CD14-positive monocyte (primary cell): ENCODE data around the gene SSTR4. TPM values are rescaled to one million over a fixed set of nuclear protein-coding genes. Genes with fewer than 3 reads are reported as not detected.

Experiments
- DNase-seq, 3 donors: peaks; one replicate each; pipeline ENCODE4 v3.0.0-alpha.2; 2011 to 2022
- H2AFZ ChIP-seq: 2 replicates; pipeline ENCODE4 v1.6.0; 2012; ENCODE audit warnings: mild to moderate bottlenecking, low read depth, low read length, inconsistent platforms; ENCODE audit not compliant: insufficient read depth, poor library complexity, severe bottlenecking
- H3K27ac ChIP-seq, 2 donors: 1 replicate in 1 of 2; 2 replicates in 1 of 2; pipeline ENCODE4 v1.5.1; 2012 to 2013; ENCODE audit warnings: low read length in 2 of 2, control low read depth in 1 of 2, inconsistent platforms in 1 of 2, low read depth in 1 of 2, mild to moderate bottlenecking in 1 of 2
- H3K27me3 ChIP-seq, 2 donors: one replicate each; pipeline versions ENCODE4 v1.6.0 to v1.6.1; 2011 to 2013; ENCODE audit warnings: low read length in 2 of 2; ENCODE audit not compliant: control insufficient read depth in 2 of 2, insufficient read depth in 2 of 2
- H3K36me3 ChIP-seq, 2 donors: replicated peaks in 1 of 2; 1 replicate in 1 of 2; 2 replicates in 1 of 2; pipeline versions ENCODE4 v1.5.1 to v1.6.1; 2012 to 2013; ENCODE audit warnings: low read length in 2 of 2, control low read depth in 1 of 2, inconsistent platforms in 1 of 2, mild to moderate bottlenecking in 1 of 2; ENCODE audit not compliant: insufficient read depth in 2 of 2, control insufficient read depth in 1 of 2
- H3K4me1 ChIP-seq, 2 donors: 1 replicate in 1 of 2; 2 replicates in 1 of 2; pipeline versions ENCODE4 v1.5.1 to v1.6.1; 2012 to 2013; ENCODE audit warnings: low read length in 2 of 2, control low read depth in 1 of 2, inconsistent platforms in 1 of 2, mild to moderate bottlenecking in 1 of 2, moderate library complexity in 1 of 2; ENCODE audit not compliant: insufficient read depth in 2 of 2, control insufficient read depth in 1 of 2
- H3K4me2 ChIP-seq: replicated peaks from 2 replicates; pipeline ENCODE3; 2012; ENCODE audit warnings: low read length, moderate library complexity, mild to moderate bottlenecking; ENCODE audit not compliant: poor library complexity, severe bottlenecking; ENCODE audit errors: extremely low read depth
- H3K4me3 ChIP-seq, 3 experiments: fragments of 200-600 bp in 1 of 3; sonication (generic) in 1 of 3; replicated peaks in 1 of 3; 1 replicate in 2 of 3; 2 replicates in 1 of 3; pipeline ENCODE4 v1.5.1; 2011 to 2013; ENCODE audit warnings: low read length in 3 of 3, mild to moderate bottlenecking in 3 of 3, control low read depth in 2 of 3, low read depth in 2 of 3, inconsistent platforms in 1 of 3, moderate library complexity in 1 of 3
- H3K79me2 ChIP-seq: 2 replicates; pipeline ENCODE4 v1.6.0; 2012; ENCODE audit warnings: mild to moderate bottlenecking, control low read depth, inconsistent platforms, low read length, moderate library complexity; ENCODE audit not compliant: insufficient read depth
- H3K9ac ChIP-seq: 2 replicates; pipeline ENCODE4 v1.6.0; 2017; ENCODE audit warnings: low read length, mild to moderate bottlenecking; ENCODE audit not compliant: insufficient read depth, poor library complexity, severe bottlenecking
- H3K9me3 ChIP-seq, 2 donors: replicated peaks in 1 of 2; 1 replicate in 1 of 2; 2 replicates in 1 of 2; pipeline versions ENCODE4 v1.5.1 to v1.6.1; 2012 to 2013; ENCODE audit warnings: low read length in 2 of 2, control low read depth in 1 of 2; ENCODE audit not compliant: control insufficient read depth in 1 of 2, insufficient read depth in 1 of 2
- H4K20me1 ChIP-seq: 2 replicates; pipeline ENCODE4 v1.6.0; 2012; ENCODE audit warnings: mild to moderate bottlenecking, low read length, control low read depth, moderate library complexity; ENCODE audit not compliant: insufficient read depth
- H3K27ac Mint-ChIP-seq, 7 donors: one replicate each; pipeline ENCODE4 v1.8.0; 2020; ENCODE audit warnings: mild to moderate bottlenecking in 7 of 7, mixed read lengths in 7 of 7, moderate library complexity in 6 of 7, inconsistent platforms in 2 of 7
- H3K27me3 Mint-ChIP-seq, 3 donors: one replicate each; pipeline ENCODE4 v1.8.0; 2021 to 2022; ENCODE audit warnings: low read depth in 3 of 3, mild to moderate bottlenecking in 3 of 3, mixed read lengths in 3 of 3, moderate library complexity in 3 of 3, inconsistent platforms in 1 of 3
- H3K36me3 Mint-ChIP-seq, 2 donors: one replicate each; pipeline ENCODE4 v1.8.0; 2020; ENCODE audit warnings: mixed read lengths in 2 of 2, inconsistent platforms in 1 of 2, mild to moderate bottlenecking in 1 of 2
- H3K4me1 Mint-ChIP-seq: one replicate; pipeline ENCODE4 v1.8.0; 2020; ENCODE audit warnings: mild to moderate bottlenecking, mixed read lengths
- H3K4me3 Mint-ChIP-seq, 2 donors: one replicate each; pipeline ENCODE4 v1.8.0; 2020; ENCODE audit warnings: mild to moderate bottlenecking in 2 of 2, mixed read lengths in 2 of 2, moderate library complexity in 1 of 2
- H3K9me3 Mint-ChIP-seq, 7 donors: one replicate each; pipeline ENCODE4 v1.8.0; 2020 to 2022; ENCODE audit warnings: mixed read lengths in 7 of 7, mild to moderate bottlenecking in 6 of 7, moderate library complexity in 6 of 7, inconsistent platforms in 2 of 7
- WGBS: methylation state at CpG from one replicate; pipeline ENCODE4 v1.1.5; 2013; ENCODE audit warnings: missing lambda C conversion rate; ENCODE audit not compliant: insufficient coverage; 5-methylcytosine and 5-hydroxymethylcytosine counted together
- intact Hi-C, 2 donors: fragments of 100-400 bp; cut with micrococcal nuclease; formaldehyde crosslinking; loops; one replicate each; pipeline versions ENCODE4 v1.15.0 to v1.15.1; 2023
- polyA plus RNA-seq, 3 donors: library from polyadenylated mRNA; depleted of rRNA in 1 of 3; unstranded in 2 of 3; stranded (reverse) in 1 of 3; fragments of 300-500 nt in 2 of 3; fragments of >200 nt in 1 of 3; fragmentation: Illumina TruSeq in 2 of 3; gene quantifications; 1 replicate in 2 of 3; 2 replicates in 1 of 3; pipeline ENCODE4 v1.2.3, GENCODE V29; 2012 to 2021
- TF ChIP-seq, protein P1 (sequence below): fragments of 200-600 bp; IDR thresholded peaks from one replicate; pipeline ENCODE4 v1.8.0; 2022; ENCODE audit warnings: antibody characterized with exemption, mild to moderate bottlenecking

Gene SSTR4
- polyA plus RNA-seq, 3 donors: not detected

GRCh38 chr20:23007886-23008655, 27.0 kb upstream of the SSTR4 start:
- WGBS: 92% methylated on average over 6 of the region's 9 CpGs
- no peak for DNase-seq
- Mint-ChIP-seq H3K27me3 (no peaks in the 10 kb centered on the region), H3K36me3 (no peaks in the 10 kb centered on the region), H3K4me1 (peaks cover 6% of the 10 kb centered on the region), H3K4me3 (no peak overlapping the region), H3K27ac (no peak overlapping the region), H3K9me3 (no peaks in the 10 kb centered on the region)
- intact Hi-C loops: no loop called here
- H3K79me2 ChIP-seq: no peaks in the 10 kb centered on the region
- no peaks in the 10 kb centered on the region for H3K36me3 ChIP-seq
- no peak overlapping the region for H2AFZ ChIP-seq
- TF ChIP-seq, protein P1, sequence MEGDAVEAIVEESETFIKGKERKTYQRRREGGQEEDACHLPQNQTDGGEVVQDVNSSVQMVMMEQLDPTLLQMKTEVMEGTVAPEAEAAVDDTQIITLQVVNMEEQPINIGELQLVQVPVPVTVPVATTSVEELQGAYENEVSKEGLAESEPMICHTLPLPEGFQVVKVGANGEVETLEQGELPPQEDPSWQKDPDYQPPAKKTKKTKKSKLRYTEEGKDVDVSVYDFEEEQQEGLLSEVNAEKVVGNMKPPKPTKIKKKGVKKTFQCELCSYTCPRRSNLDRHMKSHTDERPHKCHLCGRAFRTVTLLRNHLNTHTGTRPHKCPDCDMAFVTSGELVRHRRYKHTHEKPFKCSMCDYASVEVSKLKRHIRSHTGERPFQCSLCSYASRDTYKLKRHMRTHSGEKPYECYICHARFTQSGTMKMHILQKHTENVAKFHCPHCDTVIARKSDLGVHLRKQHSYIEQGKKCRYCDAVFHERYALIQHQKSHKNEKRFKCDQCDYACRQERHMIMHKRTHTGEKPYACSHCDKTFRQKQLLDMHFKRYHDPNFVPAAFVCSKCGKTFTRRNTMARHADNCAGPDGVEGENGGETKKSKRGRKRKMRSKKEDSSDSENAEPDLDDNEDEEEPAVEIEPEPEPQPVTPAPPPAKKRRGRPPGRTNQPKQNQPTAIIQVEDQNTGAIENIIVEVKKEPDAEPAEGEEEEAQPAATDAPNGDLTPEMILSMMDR: no peak
- H3K4me2 ChIP-seq: no peak overlapping the region
- no peaks in the 10 kb centered on the region for H4K20me1 ChIP-seq
- no peaks in the 10 kb centered on the region for H3K4me1 ChIP-seq
- H3K27ac ChIP-seq: no peak overlapping the region
- no peaks in the 10 kb centered on the region for H3K27me3 ChIP-seq
- H3K9me3 ChIP-seq: no peaks in the 10 kb centered on the region
- no peak overlapping the region for H3K4me3 ChIP-seq
- no peak overlapping the region for H3K9ac ChIP-seq

GRCh38 chr20:23008667-23009066, 26.4 kb upstream of the SSTR4 start:
- Mint-ChIP-seq H3K36me3 (no peaks in the 10 kb centered on the region), H3K4me3 (no peak overlapping the region), H3K9me3 (no peaks in the 10 kb centered on the region), H3K27ac (no peak overlapping the region), H3K4me1 (peaks cover 3% of the 10 kb centered on the region), H3K27me3 (no peaks in the 10 kb centered on the region)
- TF ChIP-seq, protein P1: no peak
- Histone ChIP-seq H3K27ac (no peak overlapping the region), H4K20me1 (no peaks in the 10 kb centered on the region), H3K36me3 (no peaks in the 10 kb centered on the region), H3K4me1 (no peaks in the 10 kb centered on the region), H3K9ac (no peak overlapping the region), H3K9me3 (no peaks in the 10 kb centered on the region), H2AFZ (no peak overlapping the region), H3K4me3 (no peak overlapping the region), H3K4me2 (no peak overlapping the region), H3K79me2 (no peaks in the 10 kb centered on the region), H3K27me3 (no peaks in the 10 kb centered on the region)
- WGBS: no CpG with 5 or more reads among the region's 2 CpGs
- no peak for DNase-seq
- intact Hi-C loops: no loop called here
